Body of pancreas (tissue), 4 donors: ENCODE measurements around the gene PTPN14.

Experiments used
- POLR2A ChIP-seq, 3 donors: fragments of 450-650 bp; IDR thresholded peaks; one replicate each; pipeline ENCODE4 v1.6.1; 2016; ENCODE audit warnings: antibody characterized with exemption in 3 of 3, mild to moderate bottlenecking in 2 of 3
- TF ChIP-seq, protein P1 (sequence below), 7 experiments: fragments of 450-650 bp in 4 of 7; fragments of 200-600 bp in 3 of 7; sonication (generic) in 3 of 7; IDR thresholded peaks; one replicate each; pipeline ENCODE4 v1.5.1; 2016 to 2019; ENCODE audit warnings: antibody characterized with exemption in 7 of 7

DNA sequence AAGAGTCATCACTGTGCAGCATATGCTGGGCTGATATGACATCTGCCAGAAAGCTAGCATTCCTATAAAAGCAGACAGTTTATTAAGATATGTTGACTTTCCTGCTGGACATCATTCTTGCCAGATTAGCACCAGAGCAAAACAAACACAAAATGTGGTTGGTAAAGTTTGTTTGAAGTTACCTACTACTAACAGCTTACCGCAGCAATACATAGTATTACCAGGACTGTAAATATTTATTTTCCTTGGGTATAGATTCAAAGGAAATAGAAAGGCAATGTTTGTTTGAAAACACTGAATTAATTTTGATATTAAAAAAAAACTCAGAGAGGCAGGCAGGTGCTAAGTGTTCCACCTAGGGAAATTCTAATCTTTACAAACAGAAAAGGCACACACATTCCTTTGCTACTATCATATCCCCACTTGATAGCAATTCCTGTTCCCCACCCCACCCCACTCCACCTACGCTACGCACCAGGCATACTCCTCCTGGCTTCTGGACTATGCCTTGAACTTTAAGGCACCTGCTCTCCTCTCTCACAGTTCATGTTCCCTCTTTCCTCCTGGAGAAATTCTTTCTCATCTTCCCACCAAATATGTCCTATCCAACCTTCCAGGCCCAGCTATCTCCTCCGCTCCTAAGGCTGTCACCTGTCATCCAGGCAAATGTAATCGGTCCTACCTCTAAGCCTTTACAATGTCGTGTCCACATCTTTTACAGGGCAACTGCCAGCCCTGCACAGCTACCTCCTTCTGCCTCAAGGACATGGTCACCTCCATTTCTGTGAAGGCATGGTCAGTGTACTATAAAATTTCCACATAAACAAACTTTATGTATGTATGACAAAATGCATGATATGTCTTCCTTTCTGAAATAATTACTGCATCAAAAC is 34.7 kb downstream of the PTPN14 start:
- TF ChIP-seq, protein P1, sequence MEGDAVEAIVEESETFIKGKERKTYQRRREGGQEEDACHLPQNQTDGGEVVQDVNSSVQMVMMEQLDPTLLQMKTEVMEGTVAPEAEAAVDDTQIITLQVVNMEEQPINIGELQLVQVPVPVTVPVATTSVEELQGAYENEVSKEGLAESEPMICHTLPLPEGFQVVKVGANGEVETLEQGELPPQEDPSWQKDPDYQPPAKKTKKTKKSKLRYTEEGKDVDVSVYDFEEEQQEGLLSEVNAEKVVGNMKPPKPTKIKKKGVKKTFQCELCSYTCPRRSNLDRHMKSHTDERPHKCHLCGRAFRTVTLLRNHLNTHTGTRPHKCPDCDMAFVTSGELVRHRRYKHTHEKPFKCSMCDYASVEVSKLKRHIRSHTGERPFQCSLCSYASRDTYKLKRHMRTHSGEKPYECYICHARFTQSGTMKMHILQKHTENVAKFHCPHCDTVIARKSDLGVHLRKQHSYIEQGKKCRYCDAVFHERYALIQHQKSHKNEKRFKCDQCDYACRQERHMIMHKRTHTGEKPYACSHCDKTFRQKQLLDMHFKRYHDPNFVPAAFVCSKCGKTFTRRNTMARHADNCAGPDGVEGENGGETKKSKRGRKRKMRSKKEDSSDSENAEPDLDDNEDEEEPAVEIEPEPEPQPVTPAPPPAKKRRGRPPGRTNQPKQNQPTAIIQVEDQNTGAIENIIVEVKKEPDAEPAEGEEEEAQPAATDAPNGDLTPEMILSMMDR (IDR thresholded peaks at IDR 0.05): no peak
- no peak for TF ChIP-seq POLR2A (IDR thresholded peaks at IDR 0.05)
